Measurements from ENCODE around the gene LARGE2.

Gene LARGE2

GRCh38 chr11:45918962-45919675 lies 3.3 kb upstream of the LARGE2 start:
- TF ChIP-seq CTCF (conservative IDR thresholded peaks at IDR 0.05; ENCODE audit: low read depth), result no peak
- POLR2A ChIA-PET (ENCODE audit: low non-redundant PET), result no interaction called here
- CTCF ChIA-PET, result interaction anchor here (1.3 kb wide), 1 partner anchor 21 kb away, joined by 3 read pairs; no protein-coding TSS in a partner anchor
- H3K27ac ChIP-seq, result peak overlapping the region; percentile 100
- DNase-seq (ENCODE audit: low spot score), result no peak

GRCh38 chr11:45919806-45920530 lies 2.5 kb upstream of the LARGE2 start:
- H3K27ac ChIP-seq, result peak overlapping the region; percentile 100
- ChIA-PET CTCF (no interaction called here), POLR2A (ENCODE audit: low non-redundant PET) (interaction anchor here (0.8 kb wide), 1 partner anchor 73 kb away, joined by 3 read pairs; no protein-coding TSS in a partner anchor)
- no peak for DNase-seq (ENCODE audit: low spot score)
- TF ChIP-seq CTCF (conservative IDR thresholded peaks at IDR 0.05; ENCODE audit: low read depth), result no peak

- ChIA-PET CTCF (no interaction called here), POLR2A (ENCODE audit: low non-redundant PET) (interaction anchor here (0.8 kb wide), 1 partner anchor 74 kb away, joined by 3 read pairs; no protein-coding TSS in a partner anchor)
- peak overlapping the region; percentile 100 for H3K27ac ChIP-seq
- no peak for DNase-seq (ENCODE audit: low spot score)
- TF ChIP-seq CTCF (conservative IDR thresholded peaks at IDR 0.05; ENCODE audit: low read depth), result no peak
Measured at GRCh38 chr11:45920531-45921477, 1.7 kb upstream of the LARGE2 start.

- CTCF ChIA-PET, result interaction anchor here (0.8 kb wide), 1 partner anchor 9 kb away, joined by 6 read pairs; no protein-coding TSS in a partner anchor
- POLR2A ChIA-PET (ENCODE audit: low non-redundant PET), result interaction anchor here (0.6 kb wide), 1 partner anchor 9 kb away, joined by 4 read pairs; no protein-coding TSS in a partner anchor
- TF ChIP-seq CTCF (conservative IDR thresholded peaks at IDR 0.05; ENCODE audit: low read depth), result no peak
- DNase-seq (ENCODE audit: low spot score), result no peak
- H3K27ac ChIP-seq, result peak overlapping the region; percentile 100
Measured at GRCh38 chr11:45921561-45922424, 663 bp upstream of the LARGE2 start.

GRCh38 chr11:45924036-45924915 lies 1.8 kb downstream of the LARGE2 start:
- H3K27ac ChIP-seq, result peak overlapping the region; percentile 100
- DNase-seq (ENCODE audit: low spot score), result no peak
- no peak for TF ChIP-seq CTCF (conservative IDR thresholded peaks at IDR 0.05; ENCODE audit: low read depth)
- POLR2A ChIA-PET (ENCODE audit: low non-redundant PET), result no interaction called here
- CTCF ChIA-PET, result interaction anchor here (0.6 to 1.9 kb wide), 3 partner anchors 41 to 1616 kb away, joined by 3 to 7 read pairs (median 6); no protein-coding TSS in a partner anchor

All from RWPE1 (cell line).